ENCODE measurements around the gene SLC1A3. TPM values are rescaled to one million over a fixed set of nuclear protein-coding genes. Genes with fewer than 3 reads are reported as not detected.
A peak's percentile ranks its signal among the peaks of the same experiment; 100 is the strongest.

The SLC1A3 gene
- total and polyA plus RNA-seq, 10 of the 15 experiments (the other 5 are each of a cell fraction or from before 2014, with no cell fraction given): 0.23 to 4.4 (median 3.3) TPM

GRCh38 chr5:36698031-36698430 is 91.6 kb downstream of the SLC1A3 start:
- no peak overlapping the region for H3K4me3 ChIP-seq
- RAD21 ChIA-PET (ENCODE audit: unreplicated experiment): no interaction called here
- no peak overlapping the region for H3K9ac ChIP-seq (ENCODE audit: control insufficient read depth, insufficient read depth, low read length)
- H3K4me2 ChIP-seq (ENCODE audit: control insufficient read depth, insufficient read depth): no peak overlapping the region
- SMC1A ChIA-PET (ENCODE audit: uncharacterized antibody, unreplicated experiment): interaction anchor here (8.2 kb wide), 1 partner anchor 23 kb away, joined by 176 read pairs; no protein-coding TSS in a partner anchor
- H4K20me1 ChIP-seq (ENCODE audit: control insufficient read depth, insufficient read depth): no peaks in the 10 kb centered on the region; the same call in 1 of the 2 replicates
- DNase-seq (ENCODE audit: low read depth, low spot score): no peak
- H3K9me3 ChIP-seq (replicated peaks; ENCODE audit: control insufficient read depth, insufficient read depth, low read length): no peaks in the 10 kb centered on the region; the same call in 1 of the 3 replicates
- intact Hi-C loops (cut with micrococcal nuclease; ENCODE audit: unreplicated experiment) (loop anchor here (10.0 kb wide), 1 partner anchor 163 kb away; no protein-coding TSS in a partner anchor), in situ Hi-C loops (cut with MboI) (loop anchor here (10.0 kb wide), 2 partner anchors 453 to 523 kb away; partner anchors contain the start of gene NADK2)
- H3K27ac ChIP-seq (ENCODE audit: control insufficient read depth, insufficient read depth): no peak overlapping the region
- no peak overlapping the region for H2AFZ ChIP-seq (ENCODE audit: control insufficient read depth, low read depth, low read length)
- H3K4me1 ChIP-seq (ENCODE audit: control insufficient read depth, insufficient read depth, low read length): peaks cover 23% of the 10 kb centered on the region
- FAIRE-seq: no peak
- TF ChIP-seq NR2C1 (IDR thresholded peaks at IDR 0.05) (no peak), RFX5 (IDR thresholded peaks at IDR 0.05; ENCODE audit: low read depth, low read length) (no peak), CBX3 (IDR thresholded peaks at IDR 0.05; ENCODE audit: borderline replicate concordance, low read depth) (no peak), SRF (IDR thresholded peaks at IDR 0.05; ENCODE audit: low read depth in 2 of 2, low read length in 2 of 2) (no peak)
- 94% methylated on average over 2 of the region's 2 CpGs for WGBS (ENCODE audit: insufficient coverage, insufficient replicate concordance, low lambda C conversion rate, missing lambda C conversion rate)
- POLR2A ChIA-PET: no interaction called here
- H3K79me2 ChIP-seq (ENCODE audit: control insufficient read depth, insufficient read depth, low read length): no peaks in the 10 kb centered on the region
- peaks cover 0 to 14% of the 10 kb centered on the region in 2 experiments; a peak in 2 of 4 replicates for H3K36me3 ChIP-seq (ENCODE audit: control insufficient read depth in 2 of 2, insufficient read depth in 2 of 2, low read length in 1 of 2)
- CTCF ChIA-PET: interaction anchor here (2.0 to 4.5 kb wide), 2 partner anchors 9 to 24 kb away, joined by 6 to 54 read pairs; no protein-coding TSS in a partner anchor
- no TSS peak for BruUV-seq (replicated peaks)
- no peak for ATAC-seq
- no peaks in the 10 kb centered on the region for H3K27me3 ChIP-seq (replicated peaks in 1 of 2; ENCODE audit: control insufficient read depth in 2 of 2, insufficient read depth in 2 of 2, low read length in 1 of 2)

- DNase-seq (ENCODE audit: low read depth, low spot score) (peak; percentile 55), ATAC-seq (peak; percentile 98), FAIRE-seq (peak; percentile 87)
- Histone ChIP-seq H3K4me1 (ENCODE audit: control insufficient read depth, insufficient read depth, low read length) (peaks cover 23% of the 10 kb centered on the region), H3K36me3 (ENCODE audit: control insufficient read depth in 2 of 2, insufficient read depth in 2 of 2, low read length in 1 of 2) (peaks cover 2 to 21% of the 10 kb centered on the region in 2 experiments), H3K4me3 (no peak overlapping the region), H2AFZ (ENCODE audit: control insufficient read depth, low read depth, low read length) (no peak overlapping the region; the same call in 1 of the 2 replicates), H3K79me2 (ENCODE audit: control insufficient read depth, insufficient read depth, low read length) (no peaks in the 10 kb centered on the region), H4K20me1 (ENCODE audit: control insufficient read depth, insufficient read depth) (no peaks in the 10 kb centered on the region), H3K27ac (ENCODE audit: control insufficient read depth, insufficient read depth) (peak overlapping the region; percentile 46), H3K9me3 (replicated peaks; ENCODE audit: control insufficient read depth, insufficient read depth, low read length) (no peaks in the 10 kb centered on the region; the same call in 1 of the 3 replicates), H3K9ac (ENCODE audit: control insufficient read depth, insufficient read depth, low read length) (no peak overlapping the region), H3K4me2 (ENCODE audit: control insufficient read depth, insufficient read depth) (peak overlapping the region; percentile 36), H3K27me3 (replicated peaks in 1 of 2; ENCODE audit: control insufficient read depth in 2 of 2, insufficient read depth in 2 of 2, low read length in 1 of 2) (no peaks in the 10 kb centered on the region)
- ChIA-PET POLR2A (interaction anchor here (0.7 to 4.1 kb wide), 3 partner anchors 19 to 510 kb away, joined by 3 to 33 read pairs (median 13); no protein-coding TSS in a partner anchor), SMC1A (ENCODE audit: uncharacterized antibody, unreplicated experiment) (interaction anchor here (1.0 to 8.2 kb wide), 8 partner anchors 10 to 182 kb away, joined by 3 to 176 read pairs (median 5); no protein-coding TSS in a partner anchor), RAD21 (ENCODE audit: unreplicated experiment) (interaction anchor here (1.0 to 3.6 kb wide), 4 partner anchors 11 to 28 kb away, joined by 3 to 65 read pairs (median 14); no protein-coding TSS in a partner anchor), CTCF (interaction anchor here (1.2 to 4.5 kb wide), 7 partner anchors 9 to 169 kb away, joined by 4 to 54 read pairs (median 14); no protein-coding TSS in a partner anchor)
- 35% methylated on average over 4 of the region's 4 CpGs for WGBS (ENCODE audit: insufficient coverage, insufficient replicate concordance, low lambda C conversion rate, missing lambda C conversion rate)
- in situ Hi-C loops (cut with MboI): no loop called here
- intact Hi-C loops (cut with micrococcal nuclease; ENCODE audit: unreplicated experiment): no loop called here
- BruUV-seq (replicated peaks): TSS peak; percentile 18
- no peak for TF ChIP-seq E2F4 (IDR thresholded peaks at IDR 0.05; ENCODE audit: low read depth, low read length)
- TF ChIP-seq TAF1 (IDR thresholded peaks at IDR 0.05; ENCODE audit: borderline replicate concordance, low read depth, low read length): no peak
- TF ChIP-seq SUPT20H (IDR thresholded peaks at IDR 0.05; ENCODE audit: borderline replicate concordance, control insufficient read depth, low read depth, low read length): no peak
- TF ChIP-seq HCFC1 (IDR thresholded peaks at IDR 0.05; ENCODE audit: low read length): no peak
- no peak for TF ChIP-seq BRCA1 (IDR thresholded peaks at IDR 0.05; ENCODE audit: low read depth, low read length)
- no peak for TF ChIP-seq IRF5 (IDR thresholded peaks at IDR 0.05; ENCODE audit: borderline replicate concordance)
- TF ChIP-seq NFYB (IDR thresholded peaks at IDR 0.05; ENCODE audit: insufficient read depth, low read depth, low read length): no peak
- peak; percentile 96 for TF ChIP-seq ZNF24 (IDR thresholded peaks at IDR 0.05)
- peak; percentile 50 for TF ChIP-seq MEF2B (IDR thresholded peaks at IDR 0.05; ENCODE audit: partially characterized antibody, poor library complexity, severe bottlenecking)
- peak; percentile 60; the same call in 1 of the 2 replicates for TF ChIP-seq MTA2 (IDR thresholded peaks at IDR 0.05; ENCODE audit: low read depth)
These were observed 94.8 kb downstream of the SLC1A3 start for GRCh38 chr5:36701085-36701698.
